PC-3 (cell line): ENCODE results near the gene CSF1R. TPM values are rescaled to one million over a fixed set of nuclear protein-coding genes. Genes with fewer than 3 reads are reported as not detected.

Experiments
- ATAC-seq: fragments of 200-7000 bp; cut with Tn5 transposase; 2 replicates; pipeline ENCODE4 v1.9.1; 2020; ENCODE audit warnings: mild to moderate bottlenecking, moderate library complexity
- BruUV-seq: library from RNA; stranded (reverse); fragments of 400-500 nt; replicated peaks from 2 replicates; lab custom pipeline; 2021; lab: Mats Ljungman, UMichigan
- CTCF ChIA-PET: fragments of 300-600 bp; sonication (Branson Sonifier 250); formaldehyde crosslinking; loops from one replicate; lab custom pipeline; 2022; ENCODE audit warnings: antibody characterized with exemption; lab: Charles Lee
- POLR2A ChIA-PET: fragments of 300-600 bp; sonication (Branson Sonifier 250); formaldehyde crosslinking; loops from one replicate; lab custom pipeline; 2022; ENCODE audit warnings: antibody characterized with exemption; ENCODE audit not compliant: unreplicated experiment; lab: Charles Lee
- DNase-seq: peaks from one replicate; pipeline ENCODE4 v3.0.0-alpha.2; 2015
- H2AFZ ChIP-seq: fragments of 300-600 bp; sonication (generic); 2 replicates; pipeline ENCODE4 v1.6.0; 2016; ENCODE audit warnings: antibody characterized with exemption, low read length
- H3F3A ChIP-seq: fragments of 300-600 bp; sonication (generic); one replicate; pipeline ENCODE4 v1.6.0; 2017; ENCODE audit warnings: antibody characterized with exemption, low read length, control low read depth, mild to moderate bottlenecking; ENCODE audit not compliant: unreplicated experiment
- H3K27ac ChIP-seq: fragments of 300-600 bp; sonication (generic); 2 replicates; pipeline ENCODE4 v1.5.1; 2016; ENCODE audit warnings: mild to moderate bottlenecking, low read length
- H3K27me3 ChIP-seq: fragments of 300-600 bp; sonication (generic); 2 replicates; pipeline ENCODE4 v1.6.1; 2016; ENCODE audit warnings: low read length, mixed read lengths
- H3K36me3 ChIP-seq: fragments of 300-600 bp; sonication (generic); 2 replicates; pipeline ENCODE4 v1.6.1; 2016; ENCODE audit warnings: low read depth, mixed run types, low read length, mixed read lengths
- H3K4me1 ChIP-seq: fragments of 300-600 bp; sonication (generic); 2 replicates; pipeline ENCODE4 v1.5.1; 2016; ENCODE audit warnings: low read length; ENCODE audit not compliant: insufficient read depth
- H3K4me2 ChIP-seq: fragments of 300-600 bp; sonication (generic); 2 replicates; pipeline ENCODE4 v1.6.0; 2016; ENCODE audit warnings: low read length
- H3K4me3 ChIP-seq: fragments of 300-600 bp; sonication (generic); 2 replicates; pipeline ENCODE4 v1.5.1; 2016; ENCODE audit warnings: mild to moderate bottlenecking, low read length, mixed read lengths
- H3K79me2 ChIP-seq: fragments of 300-600 bp; sonication (generic); 2 replicates; pipeline ENCODE4 v1.6.1; 2017; ENCODE audit warnings: low read length, mixed read lengths
- H3K9ac ChIP-seq: fragments of 300-600 bp; sonication (generic); 2 replicates; pipeline ENCODE4 v1.6.0; 2016; ENCODE audit warnings: mild to moderate bottlenecking, low read length
- H3K9me2 ChIP-seq: fragments of 300-600 bp; sonication (generic); replicated peaks from 2 replicates; pipeline ENCODE4 v1.6.1; 2016; ENCODE audit warnings: mixed run types, low read length, mixed read lengths
- H3K9me3 ChIP-seq: fragments of 300-600 bp; sonication (generic); 2 replicates; pipeline ENCODE4 v1.6.1; 2016; ENCODE audit warnings: low read length, mixed read lengths
- H4K20me1 ChIP-seq: fragments of 300-600 bp; sonication (generic); 2 replicates; pipeline ENCODE4 v1.6.1; 2016; ENCODE audit warnings: low read length, mixed read lengths
- CTCF ChIP-seq: fragments of 300-600 bp; sonication (generic); conservative IDR thresholded peaks from 2 replicates; pipeline ENCODE4 v1.5.1; 2017; ENCODE audit warnings: antibody characterized with exemption, low read depth, mild to moderate bottlenecking, low read length
- EZH2 ChIP-seq: fragments of 300-600 bp; sonication (generic); IDR thresholded peaks from one replicate; pipeline ENCODE4 v1.6.1; 2017; ENCODE audit warnings: antibody characterized with exemption, mild to moderate bottlenecking, low read length; ENCODE audit not compliant: unreplicated experiment
- EZH2phosphoT487 ChIP-seq: fragments of 300-600 bp; sonication (generic); IDR thresholded peaks from 2 replicates; pipeline ENCODE4 v1.6.1; 2018; ENCODE audit warnings: mild to moderate bottlenecking, antibody characterized with exemption, low read length, borderline replicate concordance
- intact Hi-C: fragments of 100-400 bp; cut with micrococcal nuclease; formaldehyde crosslinking; loops from 2 replicates; pipeline ENCODE4 v1.9.0; 2023
- total RNA-seq: library from RNA; depleted of rRNA; stranded (reverse); fragments of >200 nt; gene quantifications from 2 replicates; pipeline ENCODE4 v1.2.3, GENCODE V29; 2014

Gene CSF1R
- total RNA-seq, 1 experiment from 2014 or later, result not detected

- H3K4me1 ChIP-seq, result peaks cover 9% of the 10 kb centered on the region
These were observed 15.5 kb downstream of the CSF1R start for GRCh38 chr5:150070821-150071220.

GRCh38 chr5:150069672-150070627, 16.4 kb downstream of the CSF1R start:
- Histone ChIP-seq H3K27me3 (peaks cover 6% of the 10 kb centered on the region; the same call in 1 of the 2 replicates), H3K36me3 (no peaks in the 10 kb centered on the region), H3F3A (no peaks in the 10 kb centered on the region), H3K4me2 (no peak overlapping the region), H3K4me3 (no peak overlapping the region), H3K4me1 (peaks cover 14% of the 10 kb centered on the region), H3K9me3 (no peaks in the 10 kb centered on the region), H3K9ac (no peak overlapping the region), H3K79me2 (no peaks in the 10 kb centered on the region), H3K9me2 (no peaks in the 10 kb centered on the region), H2AFZ (no peak overlapping the region), H4K20me1 (no peaks in the 10 kb centered on the region), H3K27ac (no peak overlapping the region)
- ChIA-PET CTCF (no interaction called here), POLR2A (no interaction called here)
- no peak for DNase-seq
- TF ChIP-seq EZH2phosphoT487 (no peak), EZH2 (no peak), CTCF (no peak)
- intact Hi-C loops, result no loop called here
- no TSS peak for BruUV-seq
- no peak for ATAC-seq

More at GRCh38 chr5:150070821-150071220, 15.5 kb downstream of the CSF1R start:
- Histone ChIP-seq H2AFZ (no peak overlapping the region), H3K27ac (no peak overlapping the region), H3K4me2 (no peak overlapping the region), H4K20me1 (no peaks in the 10 kb centered on the region), H3K9ac (no peak overlapping the region), H3K36me3 (no peaks in the 10 kb centered on the region), H3K27me3 (peaks cover 14% of the 10 kb centered on the region), H3K9me3 (no peaks in the 10 kb centered on the region), H3F3A (no peaks in the 10 kb centered on the region), H3K9me2 (no peaks in the 10 kb centered on the region), H3K4me3 (no peak overlapping the region), H3K79me2 (no peaks in the 10 kb centered on the region)
- BruUV-seq, result no TSS peak
- ChIA-PET POLR2A (no interaction called here), CTCF (no interaction called here)
- intact Hi-C loops, result no loop called here
- DNase-seq (no peak), ATAC-seq (no peak)
- TF ChIP-seq CTCF (no peak), EZH2 (no peak), EZH2phosphoT487 (no peak)
